GM23338 (cell line): Measurements from ENCODE around the gene MPPED1. TPM values are rescaled to one million over a fixed set of nuclear protein-coding genes. Genes with fewer than 3 reads are reported as not detected.

Source experiments
- ATAC-seq: fragments of 200-7000 bp; cut with Tn5 transposase; 3 replicates; pipeline ENCODE4 v1.9.1; 2020
- DNase-seq: peaks from one replicate; pipeline ENCODE4 v3.0.0-alpha.2; 2015; ENCODE audit warnings: low spot score
- H2AFZ ChIP-seq: fragments of 200-600 bp; sonication (generic); 2 replicates; pipeline ENCODE4 v1.8.0; 2016; ENCODE audit warnings: antibody characterized with exemption, mild to moderate bottlenecking, moderate library complexity
- H3F3A ChIP-seq: fragments of 200-600 bp; sonication (generic); replicated peaks from 2 replicates; pipeline ENCODE4 v1.8.0; 2017; ENCODE audit warnings: antibody characterized with exemption, mixed run types, low read depth
- H3K27ac ChIP-seq: fragments of 200-600 bp; sonication (generic); 2 replicates; pipeline ENCODE4 v1.6.1; 2016; ENCODE audit warnings: low read depth
- H3K27me3 ChIP-seq: fragments of 200-600 bp; sonication (generic); 2 replicates; pipeline ENCODE4 v1.8.0; 2016; ENCODE audit warnings: mild to moderate bottlenecking, mixed run types, moderate library complexity; ENCODE audit not compliant: insufficient read depth
- H3K36me3 ChIP-seq: fragments of 200-600 bp; sonication (generic); 2 replicates; pipeline ENCODE4 v1.8.0; 2016; ENCODE audit warnings: mild to moderate bottlenecking; ENCODE audit not compliant: insufficient read depth
- H3K4me1 ChIP-seq: fragments of 200-600 bp; sonication (generic); 2 replicates; pipeline ENCODE4 v1.8.0; 2016; ENCODE audit warnings: mild to moderate bottlenecking, moderate library complexity; ENCODE audit not compliant: insufficient read depth
- H3K4me2 ChIP-seq: fragments of 200-600 bp; sonication (generic); 2 replicates; pipeline ENCODE4 v1.7.1; 2017; ENCODE audit warnings: mixed run types
- H3K4me3 ChIP-seq: fragments of 200-600 bp; sonication (generic); 2 replicates; pipeline ENCODE4 v1.6.1; 2016; ENCODE audit warnings: mixed run types
- H3K79me2 ChIP-seq: fragments of 200-600 bp; sonication (generic); replicated peaks from 2 replicates; pipeline ENCODE4 v1.8.0; 2017; ENCODE audit warnings: mild to moderate bottlenecking; ENCODE audit not compliant: insufficient read depth
- H3K9me2 ChIP-seq: fragments of 200-600 bp; sonication (generic); 2 replicates; pipeline ENCODE4 v1.8.0; 2017; ENCODE audit not compliant: insufficient read depth
- H4K20me1 ChIP-seq: fragments of 200-600 bp; sonication (generic); replicated peaks from 2 replicates; pipeline ENCODE4 v1.8.0; 2017; ENCODE audit warnings: mild to moderate bottlenecking; ENCODE audit not compliant: insufficient read depth
- H3K27ac Mint-ChIP-seq: 2 replicates; pipeline ENCODE4 v1.8.0; 2020; ENCODE audit warnings: inconsistent platforms, mild to moderate bottlenecking, moderate library complexity, mixed read lengths
- H3K27me3 Mint-ChIP-seq: 3 replicates; pipeline ENCODE4 v1.8.0; 2022; ENCODE audit warnings: low read depth, mild to moderate bottlenecking, moderate library complexity, mixed read lengths, inconsistent platforms; ENCODE audit not compliant: insufficient read depth, poor library complexity
- H3K36me3 Mint-ChIP-seq: 3 replicates; pipeline ENCODE4 v1.8.0; 2021; ENCODE audit warnings: low read depth, mild to moderate bottlenecking, inconsistent platforms, moderate library complexity, mixed read lengths
- H3K4me1 Mint-ChIP-seq: 3 replicates; pipeline ENCODE4 v1.8.0; 2020; ENCODE audit warnings: mild to moderate bottlenecking, inconsistent platforms, mixed read lengths
- H3K4me3 Mint-ChIP-seq: 3 replicates; pipeline ENCODE4 v1.8.0; 2021; ENCODE audit warnings: moderate library complexity, mild to moderate bottlenecking, inconsistent platforms, mixed read lengths
- H3K9me3 Mint-ChIP-seq: 3 replicates; pipeline ENCODE4 v1.8.0; 2020; ENCODE audit warnings: moderate library complexity, mild to moderate bottlenecking, inconsistent platforms, mixed read lengths
- EZH2 ChIP-seq: fragments of 200-600 bp; sonication (generic); IDR thresholded peaks from one replicate; pipeline ENCODE4 v1.8.0; 2017; ENCODE audit warnings: antibody characterized with exemption, mild to moderate bottlenecking, low read depth; ENCODE audit not compliant: unreplicated experiment
- JUNB ChIP-seq: IDR thresholded peaks from one replicate; pipeline ENCODE4 v1.6.1; 2016; ENCODE audit warnings: antibody characterized with exemption; ENCODE audit not compliant: unreplicated experiment
- NANOG ChIP-seq: IDR thresholded peaks from 2 replicates; pipeline ENCODE4 v1.6.1; 2016; ENCODE audit warnings: antibody characterized with exemption, borderline replicate concordance
- STAT1 ChIP-seq: IDR thresholded peaks from one replicate; pipeline ENCODE4 v1.6.1; 2016; ENCODE audit warnings: antibody characterized with exemption; ENCODE audit not compliant: unreplicated experiment
- ZNF114 ChIP-seq: fragments of 250-450 bp; sonication (Bioruptor Pico); IDR thresholded peaks from 2 replicates; pipeline ENCODE4 v1.5.0; 2020; ENCODE audit warnings: mild to moderate bottlenecking, moderate library complexity
- ZNF331 ChIP-seq: fragments of 250-450 bp; sonication (Bioruptor Pico); IDR thresholded peaks from 2 replicates; pipeline ENCODE4 v1.5.0; 2020; ENCODE audit warnings: low read depth, mild to moderate bottlenecking, moderate library complexity
- polyA plus RNA-seq: library from polyadenylated mRNA; unstranded; fragments of >200 nt; fragmentation: Nextera tagmentation; extraction: Ambion mirVana; gene quantifications from 2 replicates; pipeline ENCODE4 v1.2.1, GENCODE V29; 2016
- total RNA-seq: library from RNA; depleted of rRNA; stranded (reverse); fragments of >200 nt; shearing (Covaris generic); gene quantifications from 2 replicates; pipeline ENCODE4 v1.2.3, GENCODE V29; 2014
- TF ChIP-seq, protein P1 (sequence below): fragments of 250-450 bp; sonication (Bioruptor Pico); IDR thresholded peaks from 2 replicates; pipeline ENCODE4 v1.5.0; 2020; ENCODE audit warnings: mild to moderate bottlenecking, moderate library complexity
- TF ChIP-seq, protein P2 (sequence below): IDR thresholded peaks from 2 replicates; pipeline ENCODE4 v1.6.1; 2016; ENCODE audit warnings: antibody characterized with exemption

Gene MPPED1
- total and polyA plus RNA-seq, 2 experiments from 2014 or later, result 0.56 TPM; not detected in 1

DNA sequence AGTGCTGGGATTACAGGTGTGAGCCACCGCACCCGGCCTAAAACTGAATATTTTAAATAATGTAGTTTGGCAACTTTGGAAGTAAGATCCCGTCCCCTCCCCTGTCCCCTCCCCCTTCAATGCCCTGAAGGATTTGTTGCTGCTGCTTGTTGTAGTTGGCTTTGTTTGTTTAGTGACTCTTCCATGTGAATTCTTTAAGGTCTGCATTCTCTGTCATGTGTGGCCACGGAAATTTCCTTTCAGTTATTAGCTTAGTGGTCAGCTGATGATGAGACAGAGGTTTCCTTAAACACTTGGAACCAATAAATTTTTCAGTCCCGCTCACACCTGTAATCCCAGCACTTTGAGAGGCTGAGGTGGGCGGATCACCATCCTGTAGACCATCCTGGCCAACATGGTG, 109.9 kb downstream of the MPPED1 start (continued):
- TF ChIP-seq, protein P1, sequence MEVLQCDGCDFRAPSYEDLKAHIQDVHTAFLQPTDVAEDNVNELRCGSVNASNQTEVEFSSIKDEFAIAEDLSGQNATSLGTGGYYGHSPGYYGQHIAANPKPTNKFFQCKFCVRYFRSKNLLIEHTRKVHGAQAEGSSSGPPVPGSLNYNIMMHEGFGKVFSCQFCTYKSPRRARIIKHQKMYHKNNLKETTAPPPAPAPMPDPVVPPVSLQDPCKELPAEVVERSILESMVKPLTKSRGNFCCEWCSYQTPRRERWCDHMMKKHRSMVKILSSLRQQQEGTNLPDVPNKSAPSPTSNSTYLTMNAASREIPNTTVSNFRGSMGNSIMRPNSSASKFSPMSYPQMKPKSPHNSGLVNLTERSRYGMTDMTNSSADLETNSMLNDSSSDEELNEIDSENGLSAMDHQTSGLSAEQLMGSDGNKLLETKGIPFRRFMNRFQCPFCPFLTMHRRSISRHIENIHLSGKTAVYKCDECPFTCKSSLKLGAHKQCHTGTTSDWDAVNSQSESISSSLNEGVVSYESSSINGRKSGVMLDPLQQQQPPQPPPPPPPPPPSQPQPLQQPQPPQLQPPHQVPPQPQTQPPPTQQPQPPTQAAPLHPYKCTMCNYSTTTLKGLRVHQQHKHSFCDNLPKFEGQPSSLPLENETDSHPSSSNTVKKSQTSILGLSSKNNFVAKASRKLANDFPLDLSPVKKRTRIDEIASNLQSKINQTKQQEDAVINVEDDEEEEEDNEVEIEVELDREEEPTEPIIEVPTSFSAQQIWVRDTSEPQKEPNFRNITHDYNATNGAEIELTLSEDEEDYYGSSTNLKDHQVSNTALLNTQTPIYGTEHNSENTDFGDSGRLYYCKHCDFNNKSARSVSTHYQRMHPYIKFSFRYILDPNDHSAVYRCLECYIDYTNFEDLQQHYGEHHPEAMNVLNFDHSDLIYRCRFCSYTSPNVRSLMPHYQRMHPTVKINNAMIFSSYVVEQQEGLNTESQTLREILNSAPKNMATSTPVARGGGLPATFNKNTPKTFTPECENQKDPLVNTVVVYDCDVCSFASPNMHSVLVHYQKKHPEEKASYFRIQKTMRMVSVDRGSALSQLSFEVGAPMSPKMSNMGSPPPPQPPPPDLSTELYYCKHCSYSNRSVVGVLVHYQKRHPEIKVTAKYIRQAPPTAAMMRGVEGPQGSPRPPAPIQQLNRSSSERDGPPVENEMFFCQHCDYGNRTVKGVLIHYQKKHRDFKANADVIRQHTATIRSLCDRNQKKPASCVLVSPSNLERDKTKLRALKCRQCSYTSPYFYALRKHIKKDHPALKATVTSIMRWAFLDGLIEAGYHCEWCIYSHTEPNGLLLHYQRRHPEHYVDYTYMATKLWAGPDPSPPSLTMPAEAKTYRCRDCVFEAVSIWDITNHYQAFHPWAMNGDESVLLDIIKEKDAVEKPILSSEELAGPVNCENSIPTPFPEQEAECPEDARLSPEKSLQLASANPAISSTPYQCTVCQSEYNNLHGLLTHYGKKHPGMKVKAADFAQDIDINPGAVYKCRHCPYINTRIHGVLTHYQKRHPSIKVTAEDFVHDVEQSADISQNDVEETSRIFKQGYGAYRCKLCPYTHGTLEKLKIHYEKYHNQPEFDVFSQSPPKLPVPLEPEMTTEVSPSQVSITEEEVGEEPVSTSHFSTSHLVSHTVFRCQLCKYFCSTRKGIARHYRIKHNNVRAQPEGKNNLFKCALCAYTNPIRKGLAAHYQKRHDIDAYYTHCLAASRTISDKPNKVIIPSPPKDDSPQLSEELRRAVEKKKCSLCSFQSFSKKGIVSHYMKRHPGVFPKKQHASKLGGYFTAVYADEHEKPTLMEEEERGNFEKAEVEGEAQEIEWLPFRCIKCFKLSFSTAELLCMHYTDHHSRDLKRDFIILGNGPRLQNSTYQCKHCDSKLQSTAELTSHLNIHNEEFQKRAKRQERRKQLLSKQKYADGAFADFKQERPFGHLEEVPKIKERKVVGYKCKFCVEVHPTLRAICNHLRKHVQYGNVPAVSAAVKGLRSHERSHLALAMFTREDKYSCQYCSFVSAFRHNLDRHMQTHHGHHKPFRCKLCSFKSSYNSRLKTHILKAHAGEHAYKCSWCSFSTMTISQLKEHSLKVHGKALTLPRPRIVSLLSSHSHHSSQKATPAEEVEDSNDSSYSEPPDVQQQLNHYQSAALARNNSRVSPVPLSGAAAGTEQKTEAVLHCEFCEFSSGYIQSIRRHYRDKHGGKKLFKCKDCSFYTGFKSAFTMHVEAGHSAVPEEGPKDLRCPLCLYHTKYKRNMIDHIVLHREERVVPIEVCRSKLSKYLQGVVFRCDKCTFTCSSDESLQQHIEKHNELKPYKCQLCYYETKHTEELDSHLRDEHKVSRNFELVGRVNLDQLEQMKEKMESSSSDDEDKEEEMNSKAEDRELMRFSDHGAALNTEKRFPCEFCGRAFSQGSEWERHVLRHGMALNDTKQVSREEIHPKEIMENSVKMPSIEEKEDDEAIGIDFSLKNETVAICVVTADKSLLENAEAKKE (CRISPR knock-in tag), result no peak

DNA sequence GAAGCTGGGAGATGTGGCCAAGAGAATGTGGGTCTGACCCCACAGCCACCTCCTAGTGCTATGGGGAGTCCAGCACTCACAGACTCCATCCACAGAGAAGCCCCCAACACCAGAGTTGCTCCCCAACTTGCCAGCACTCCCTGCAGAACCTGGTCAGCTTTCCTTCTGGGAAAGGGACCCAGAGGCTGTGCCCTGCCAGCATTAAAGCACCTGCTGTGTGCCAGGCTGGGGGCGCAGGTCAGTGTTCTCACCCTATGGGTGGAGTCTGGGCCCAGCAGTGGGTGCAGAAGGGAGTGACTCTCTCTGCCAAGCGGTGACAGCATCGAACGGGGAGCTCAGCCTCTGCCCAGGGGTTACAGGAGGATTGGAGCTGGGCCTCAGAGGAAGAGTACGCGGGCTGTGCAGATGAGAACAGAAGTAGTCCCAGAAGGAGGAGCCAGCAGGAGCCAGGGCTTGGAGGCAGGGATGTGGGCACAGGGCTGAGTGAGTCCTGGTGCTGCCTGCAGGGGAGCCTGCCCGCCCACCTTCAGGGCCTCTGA, 114.4 kb downstream of the MPPED1 start:
- no peaks in the 10 kb centered on the region for H3K36me3 ChIP-seq
- no peak for DNase-seq
- H3K79me2 ChIP-seq, result no peaks in the 10 kb centered on the region
- no peaks in the 10 kb centered on the region for H3K36me3 Mint-ChIP-seq
- H3K4me1 ChIP-seq, result no peaks in the 10 kb centered on the region
- H3K4me3 ChIP-seq, result no peak overlapping the region
- H3K27me3 Mint-ChIP-seq, result peaks cover 11% of the 10 kb centered on the region
- no peak overlapping the region for H2AFZ ChIP-seq
- ATAC-seq, result no peak
- no peaks in the 10 kb centered on the region for H4K20me1 ChIP-seq
- peaks cover 3% of the 10 kb centered on the region for H3K4me1 Mint-ChIP-seq
- H3K4me3 Mint-ChIP-seq, result no peak overlapping the region
- H3K9me2 ChIP-seq, result no peaks in the 10 kb centered on the region
- H3F3A ChIP-seq, result no peaks in the 10 kb centered on the region
- H3K27ac ChIP-seq, result no peak overlapping the region
- no peak overlapping the region for H3K4me2 ChIP-seq
- no peaks in the 10 kb centered on the region for H3K9me3 Mint-ChIP-seq
- H3K27ac Mint-ChIP-seq, result no peak overlapping the region
- TF ChIP-seq NANOG (no peak), EZH2 (no peak), ZNF114 (CRISPR knock-in tag) (no peak), ZNF331 (CRISPR knock-in tag) (no peak), JUNB (no peak), STAT1 (no peak)
- TF ChIP-seq, protein P1 (CRISPR knock-in tag), result no peak
- TF ChIP-seq, protein P2, sequence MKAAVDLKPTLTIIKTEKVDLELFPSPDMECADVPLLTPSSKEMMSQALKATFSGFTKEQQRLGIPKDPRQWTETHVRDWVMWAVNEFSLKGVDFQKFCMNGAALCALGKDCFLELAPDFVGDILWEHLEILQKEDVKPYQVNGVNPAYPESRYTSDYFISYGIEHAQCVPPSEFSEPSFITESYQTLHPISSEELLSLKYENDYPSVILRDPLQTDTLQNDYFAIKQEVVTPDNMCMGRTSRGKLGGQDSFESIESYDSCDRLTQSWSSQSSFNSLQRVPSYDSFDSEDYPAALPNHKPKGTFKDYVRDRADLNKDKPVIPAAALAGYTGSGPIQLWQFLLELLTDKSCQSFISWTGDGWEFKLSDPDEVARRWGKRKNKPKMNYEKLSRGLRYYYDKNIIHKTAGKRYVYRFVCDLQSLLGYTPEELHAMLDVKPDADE, result no peak
- H3K27me3 ChIP-seq, result no peaks in the 10 kb centered on the region
